Skin epidermis (tissue), 12 donors: ENCODE measurements around the gene GJC2.

ENCODE experiments used
- H3K27ac ChIP-seq, 21 experiments: fragments of 200-600 bp; sonication (generic) in 11 of 21; one replicate each; pipeline ENCODE4 v1.5.0; 2020; ENCODE audit warnings: mild to moderate bottlenecking in 3 of 21, inconsistent platforms in 2 of 21, moderate library complexity in 2 of 21
- H3K4me3 ChIP-seq, 7 experiments: fragments of 200-600 bp; sonication (generic) in 2 of 7; one replicate each; pipeline ENCODE4 v1.5.0; 2020; ENCODE audit warnings: inconsistent platforms in 2 of 7, mild to moderate bottlenecking in 2 of 7, moderate library complexity in 1 of 7

The GJC2 gene

DNA sequence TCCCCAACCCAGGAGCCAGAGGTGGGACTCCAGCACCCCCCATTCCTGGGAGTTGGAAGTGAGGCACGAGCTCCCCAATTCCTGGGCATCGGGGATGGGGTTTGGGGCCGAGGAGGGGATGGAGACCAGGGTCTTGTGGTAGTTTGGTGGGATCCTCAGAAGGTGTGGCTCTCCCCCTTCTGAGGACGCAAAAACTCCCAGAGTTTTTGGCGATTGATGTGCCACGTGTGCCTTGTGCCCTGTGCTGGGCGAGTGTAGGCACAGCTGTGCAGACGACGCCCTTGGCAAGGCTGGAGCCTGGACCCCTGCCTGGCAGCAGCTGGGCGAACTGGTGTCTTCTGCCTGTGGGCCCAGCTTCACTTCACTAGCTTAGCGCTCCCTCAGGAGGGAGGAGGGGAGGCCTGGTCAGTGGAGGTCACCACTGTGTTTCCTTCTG is 7.0 kb upstream of the GJC2 start:
- peak overlapping the region in 16 of 21 experiments; percentile 1 to 99 (median 96) for H3K27ac ChIP-seq
- H3K4me3 ChIP-seq = peak overlapping the region in 3 of 7 experiments; percentile 85 to 100 (median 88)

DNA sequence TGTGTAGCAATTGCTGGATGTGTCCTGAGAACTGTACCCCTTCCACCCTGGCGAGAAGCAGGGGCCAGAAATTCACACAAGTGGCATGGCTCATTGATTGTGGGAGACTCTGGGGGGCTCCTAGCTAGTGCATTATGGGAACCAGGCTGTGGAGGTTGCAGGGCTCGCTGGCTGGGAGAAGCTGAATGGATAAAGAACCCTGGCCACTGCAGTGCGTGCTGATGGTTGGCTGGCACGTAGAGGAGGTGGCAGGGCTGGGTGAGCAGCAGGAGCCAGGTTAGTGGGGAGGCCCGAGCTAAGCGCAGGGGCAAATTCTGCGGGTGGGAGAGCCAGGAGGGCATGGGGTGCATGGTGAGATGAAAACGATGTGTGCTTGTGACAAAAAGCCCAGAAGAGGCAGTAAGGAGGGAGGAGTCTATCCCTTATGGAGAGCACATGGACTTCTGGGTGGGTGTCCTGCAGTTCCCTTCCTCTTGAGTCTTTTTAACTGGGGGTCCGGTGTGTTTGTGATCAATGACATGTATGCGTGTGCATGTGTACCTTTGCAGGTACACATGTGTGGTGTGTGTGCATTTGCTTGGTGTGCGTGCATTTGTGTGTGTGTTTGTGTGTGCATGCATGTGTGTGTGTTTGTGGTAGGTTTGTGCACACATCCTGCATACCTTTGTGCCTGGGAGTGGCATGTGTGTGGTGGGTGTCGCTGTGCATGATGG is 6.1 kb upstream of the GJC2 start:
- Histone ChIP-seq H3K4me3 (no peak overlapping the region), H3K27ac (peak overlapping the region in 6 of 21 experiments; percentile 10 to 99 (median 96))

GRCh38 chr1:228144193-228144992 is 5.3 kb upstream of the GJC2 start:
- H3K27ac ChIP-seq = peak overlapping the region in 2 of 21 experiments; percentile 17 to 26

DNA sequence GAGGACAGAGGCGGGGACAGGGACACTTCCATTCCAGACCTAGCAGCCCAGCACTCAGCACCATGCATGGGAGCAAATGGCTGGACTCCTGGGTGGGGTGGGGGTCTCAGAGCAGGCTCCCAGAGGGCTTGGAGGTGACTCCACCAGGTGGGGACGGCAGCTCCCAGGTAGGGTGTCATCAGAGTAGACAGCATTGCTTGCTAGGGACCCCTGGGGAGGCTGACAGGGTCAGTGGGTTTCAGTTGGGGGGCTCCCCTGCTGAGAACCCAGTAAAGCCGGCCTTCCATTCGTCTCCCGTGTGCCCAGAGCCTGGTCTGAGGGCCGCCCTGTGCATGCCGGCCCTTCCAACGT is 4.8 kb upstream of the GJC2 start:
- H3K27ac ChIP-seq = peak overlapping the region in 3 of 21 experiments; percentile 8 to 26 (median 17)
- no peak overlapping the region for H3K4me3 ChIP-seq

More at GRCh38 chr1:228144193-228144992, 5.3 kb upstream of the GJC2 start:
- no peak overlapping the region for H3K4me3 ChIP-seq

GRCh38 chr1:228145463-228146416 is 4.0 kb upstream of the GJC2 start:
- H3K27ac ChIP-seq = peak overlapping the region in 2 of 21 experiments; percentile 8 to 21
- H3K4me3 ChIP-seq = no peak overlapping the region

DNA sequence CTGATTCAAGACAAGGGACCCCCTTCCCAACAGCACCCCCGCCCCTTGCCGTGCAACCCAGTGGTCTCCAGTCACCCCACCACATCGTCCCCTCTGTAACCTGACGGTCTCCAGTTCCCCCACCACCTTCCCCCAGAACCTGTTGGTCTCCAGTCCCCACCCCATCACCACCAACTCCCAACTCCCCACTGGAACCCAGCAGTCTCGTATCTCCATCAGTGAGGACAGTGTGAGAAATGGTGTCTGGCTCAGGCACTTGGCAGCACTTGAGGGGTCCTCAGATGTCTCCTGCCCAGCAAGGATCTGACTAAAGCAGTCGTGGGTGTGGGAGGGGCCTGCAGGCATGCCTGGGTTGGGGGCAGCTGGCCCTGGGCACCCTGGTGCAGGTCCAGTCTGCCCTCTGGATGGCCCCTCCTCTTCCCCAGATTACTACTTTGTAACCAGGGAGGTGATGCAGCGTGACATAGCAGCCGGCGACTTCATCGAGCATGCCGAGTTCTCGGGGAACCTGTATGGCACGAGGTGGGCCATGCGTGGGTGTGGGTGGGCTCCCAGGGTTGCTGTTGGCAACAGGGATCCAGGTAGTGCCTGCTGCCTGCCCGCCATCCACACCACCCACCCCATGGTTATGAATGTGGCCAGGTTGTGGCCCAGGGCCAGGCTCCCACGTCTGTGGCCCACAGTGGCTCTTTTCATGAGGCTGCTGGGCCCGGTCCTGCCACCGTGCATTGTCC is 3.1 kb upstream of the GJC2 start:
- Histone ChIP-seq H3K4me3 (no peak overlapping the region), H3K27ac (no peak overlapping the region)

GRCh38 chr1:228147151-228147693 is 2.5 kb upstream of the GJC2 start:
- H3K4me3 ChIP-seq = no peak overlapping the region
- peak overlapping the region in 1 of 21 experiments; percentile 78 for H3K27ac ChIP-seq

- peak overlapping the region in 11 of 21 experiments; percentile 31 to 85 (median 77) for H3K27ac ChIP-seq
Observed at GRCh38 chr1:228147768-228148167, 2.0 kb upstream of the GJC2 start.

DNA sequence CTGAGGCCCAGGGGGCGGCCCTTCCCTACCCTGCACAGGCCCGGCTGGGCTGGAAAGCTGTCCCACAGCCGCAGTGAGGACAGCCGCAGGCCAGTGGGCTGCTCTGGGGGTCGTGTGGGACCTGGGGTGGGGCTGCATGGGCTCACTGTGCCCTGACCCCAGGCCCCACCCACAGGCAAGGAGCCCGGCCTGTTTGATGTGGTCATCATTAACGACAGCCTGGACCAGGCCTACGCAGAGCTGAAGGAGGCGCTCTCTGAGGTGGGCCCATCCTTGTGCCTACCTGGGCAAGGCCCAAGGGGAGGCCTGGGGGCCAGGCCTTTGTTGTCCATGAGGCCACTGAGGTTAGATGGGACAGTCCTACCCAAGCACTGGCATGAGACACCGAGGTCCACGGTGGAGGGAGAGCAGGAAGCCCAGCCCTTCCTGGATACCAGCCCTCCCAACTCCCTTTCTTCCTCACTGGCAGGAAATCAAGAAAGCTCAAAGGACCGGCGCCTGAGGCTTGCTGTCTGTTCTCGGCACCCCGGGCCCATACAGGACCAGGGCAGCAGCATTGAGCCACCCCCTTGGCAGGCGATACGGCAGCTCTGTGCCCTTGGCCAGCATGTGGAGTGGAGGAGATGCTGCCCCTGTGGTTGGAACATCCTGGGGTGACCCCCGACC is 1.4 kb upstream of the GJC2 start:
- H3K4me3 ChIP-seq = no peak overlapping the region

More at GRCh38 chr1:228147768-228148167, 2.0 kb upstream of the GJC2 start:
- no peak overlapping the region for H3K4me3 ChIP-seq

GRCh38 chr1:228148935-228149405 is 760 bp upstream of the GJC2 start:
- H3K4me3 ChIP-seq = no peak overlapping the region
- H3K27ac ChIP-seq = peak overlapping the region in 16 of 21 experiments; percentile 12 to 85 (median 73)

More for the DNA sequence above, 1.4 kb upstream of the GJC2 start:
- peak overlapping the region in 16 of 21 experiments; percentile 12 to 85 (median 70) for H3K27ac ChIP-seq

- Histone ChIP-seq H3K27ac (peak overlapping the region in 17 of 21 experiments; percentile 18 to 85 (median 73)), H3K4me3 (no peak overlapping the region)
Observed at GRCh38 chr1:228150120-228150460, 360 bp downstream of the GJC2 start.

GRCh38 chr1:228150461-228151179 is 890 bp downstream of the GJC2 start:
- Histone ChIP-seq H3K4me3 (no peak overlapping the region), H3K27ac (peak overlapping the region in 18 of 21 experiments; percentile 10 to 85 (median 70))

DNA sequence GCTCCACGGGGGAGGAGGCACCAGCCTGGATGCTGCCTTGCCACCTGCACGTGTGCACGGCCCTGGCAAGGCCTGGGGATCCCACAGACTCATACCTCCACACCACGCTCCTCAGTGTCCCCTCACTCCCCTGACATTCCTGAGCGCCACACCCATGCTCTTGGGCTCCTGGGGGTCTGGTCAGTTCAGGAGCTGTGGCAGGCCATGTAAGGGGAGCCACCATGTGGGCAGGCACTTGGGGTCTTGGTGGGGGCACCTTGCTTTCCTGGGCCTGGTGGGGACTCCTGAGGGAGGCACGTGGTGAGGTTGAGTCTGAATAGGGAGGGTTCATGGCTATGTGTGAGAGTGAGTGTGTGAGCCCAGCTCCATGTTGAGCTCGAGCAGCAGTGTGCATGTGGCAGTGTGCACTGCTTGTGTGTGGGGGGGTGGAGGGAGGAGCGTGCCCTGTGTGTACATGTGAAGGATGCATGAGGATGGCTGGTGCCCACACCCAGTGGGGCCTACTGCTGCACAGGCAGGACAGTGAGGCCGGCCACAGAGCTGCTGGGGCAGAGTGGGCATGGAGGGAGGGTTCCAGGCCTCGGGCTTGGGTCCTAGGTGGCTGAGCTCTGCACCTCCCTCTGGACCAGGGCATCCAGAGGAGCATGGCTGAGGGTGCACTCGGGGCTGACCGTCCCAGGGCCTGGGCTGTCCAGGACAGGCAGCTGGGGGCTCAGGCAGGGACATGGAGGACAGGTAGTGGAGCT is 1.6 kb downstream of the GJC2 start:
- Histone ChIP-seq H3K27ac (peak overlapping the region in 15 of 21 experiments; percentile 22 to 85 (median 73)), H3K4me3 (no peak overlapping the region)

- H3K4me3 ChIP-seq = no peak overlapping the region
- peak overlapping the region in 2 of 21 experiments; percentile 1 to 77 for H3K27ac ChIP-seq
Observed at GRCh38 chr1:228152097-228152917, 2.6 kb downstream of the GJC2 start.

GRCh38 chr1:228152918-228153258 is 3.2 kb downstream of the GJC2 start:
- H3K27ac ChIP-seq = no peak overlapping the region

More at GRCh38 chr1:228152918-228153258, 3.2 kb downstream of the GJC2 start:
- no peak overlapping the region for H3K4me3 ChIP-seq
